Fibroblast of lung (primary cell): Measurements from ENCODE around the gene CACNA1S. TPM values are rescaled to one million over a fixed set of nuclear protein-coding genes. Genes with fewer than 3 reads are reported as not detected.

Experiments used
- DNase-seq, 2 donors: peaks; one replicate each; pipeline versions ENCODE4 v3.0.0 to v3.0.0-alpha.2; 2010; ENCODE audit warnings: low read depth in 2 of 2
- H2AFZ ChIP-seq: 2 replicates; pipeline ENCODE4 v1.5.1; 2012; ENCODE audit warnings: low read length, control low read depth, inconsistent platforms
- H3K27ac ChIP-seq: 2 replicates; pipeline ENCODE4 v1.5.1; 2011; ENCODE audit warnings: low read length, control low read depth; ENCODE audit not compliant: insufficient read depth
- H3K27me3 ChIP-seq: 2 replicates; pipeline ENCODE4 v1.5.1; 2011; ENCODE audit warnings: mild to moderate bottlenecking, low read length; ENCODE audit not compliant: control insufficient read depth, insufficient read depth
- H3K36me3 ChIP-seq: 2 replicates; pipeline ENCODE4 v1.5.1; 2011; ENCODE audit warnings: low read length; ENCODE audit not compliant: control insufficient read depth, insufficient read depth
- H3K4me1 ChIP-seq: 2 replicates; pipeline ENCODE4 v1.5.1; 2011; ENCODE audit warnings: low read length; ENCODE audit not compliant: control insufficient read depth, insufficient read depth; ENCODE audit errors: extremely low read depth
- H3K4me2 ChIP-seq: 2 replicates; pipeline ENCODE4 v1.5.1; 2011; ENCODE audit warnings: low read length, control low read depth; ENCODE audit not compliant: insufficient read depth; ENCODE audit errors: extremely low read depth
- H3K4me3 ChIP-seq, 4 experiments: fragments of 200-600 bp in 1 of 4; sonication (generic) in 1 of 4; replicated peaks in 1 of 4; 2 replicates each; pipeline ENCODE4 v1.5.1; 2011 to 2016; ENCODE audit warnings: low read length in 4 of 4, low read depth in 3 of 4, mild to moderate bottlenecking in 3 of 4, control low read depth in 2 of 4, inconsistent platforms in 1 of 4, mixed read lengths in 1 of 4; ENCODE audit not compliant: insufficient read depth in 1 of 4; ENCODE audit errors: control extremely low read depth in 1 of 4
- H3K79me2 ChIP-seq: 2 replicates; pipeline ENCODE4 v1.5.1; 2012; ENCODE audit warnings: mild to moderate bottlenecking, low read length, inconsistent platforms; ENCODE audit not compliant: control insufficient read depth, insufficient read depth
- H3K9ac ChIP-seq: 2 replicates; pipeline ENCODE4 v1.5.1; 2011; ENCODE audit warnings: mild to moderate bottlenecking, low read length, control low read depth; ENCODE audit not compliant: insufficient read depth
- H3K9me3 ChIP-seq: 2 replicates; pipeline ENCODE4 v1.5.1; 2012; ENCODE audit warnings: low read depth, low read length; ENCODE audit not compliant: control insufficient read depth, insufficient read depth
- H4K20me1 ChIP-seq: 2 replicates; pipeline ENCODE4 v1.5.1; 2011; ENCODE audit warnings: low read length; ENCODE audit not compliant: control insufficient read depth, insufficient read depth; ENCODE audit errors: extremely low read depth
- CTCF ChIP-seq, 2 donors: IDR thresholded peaks in 1 of 2; conservative IDR thresholded peaks in 1 of 2; 1 replicate in 1 of 2; 2 replicates in 1 of 2; pipeline ENCODE4 v1.5.1; 2011 to 2012; ENCODE audit warnings: low read length in 2 of 2, control low read depth in 1 of 2, inconsistent platforms in 1 of 2, low read depth in 1 of 2, mild to moderate bottlenecking in 1 of 2
- EZH2 ChIP-seq: IDR thresholded peaks from 2 replicates; pipeline ENCODE4 v1.5.1; 2012; ENCODE audit warnings: low read length, control low read depth, mild to moderate bottlenecking; ENCODE audit errors: missing control alignments
- polyA plus RNA-seq, 2 donors: library from polyadenylated mRNA; depleted of rRNA in 1 of 2; stranded (reverse) in 1 of 2; unstranded in 1 of 2; fragments of >200 nt; gene quantifications; 2 replicates each; pipeline ENCODE4 v1.2.1, GENCODE V29; 2011 to 2012; ENCODE audit warnings: missing spikeins in 1 of 2
- total RNA-seq: library from RNA; depleted of rRNA; stranded (reverse); fragments of >200 nt; gene quantifications from 2 replicates; pipeline ENCODE4 v1.2.1, GENCODE V29; 2014

Gene CACNA1S
- total and polyA plus RNA-seq, 2 donors (not counting 1 experiment from before 2014, with no cell fraction given) = not detected

- Histone ChIP-seq H3K27me3 (peaks cover 12% of the 10 kb centered on the region), H3K4me2 (no peak overlapping the region), H3K79me2 (no peaks in the 10 kb centered on the region), H3K27ac (no peak overlapping the region), H3K9me3 (no peaks in the 10 kb centered on the region), H4K20me1 (no peaks in the 10 kb centered on the region), H3K4me1 (no peaks in the 10 kb centered on the region), H3K9ac (no peak overlapping the region), H2AFZ (no peak overlapping the region), H3K36me3 (no peaks in the 10 kb centered on the region), H3K4me3 (no peak overlapping the region)
- no peak for DNase-seq
- TF ChIP-seq CTCF (conservative IDR thresholded peaks at IDR 0.05 in 1 of 2, IDR thresholded peaks at IDR 0.05 in 1 of 2; ENCODE audit: low read depth in 1 of 2, low read length in 2 of 2) = no peak
- no peak for TF ChIP-seq EZH2
Observed at GRCh38 chr1:201036188-201036842, 75.9 kb downstream of the CACNA1S start.

- no peak for DNase-seq
- Histone ChIP-seq H3K4me2 (no peak overlapping the region), H3K27ac (no peak overlapping the region), H3K9ac (no peak overlapping the region), H4K20me1 (no peaks in the 10 kb centered on the region), H3K4me1 (no peaks in the 10 kb centered on the region), H3K27me3 (peaks cover 12% of the 10 kb centered on the region), H3K4me3 (no peak overlapping the region), H3K79me2 (no peaks in the 10 kb centered on the region), H3K9me3 (no peaks in the 10 kb centered on the region), H2AFZ (no peak overlapping the region), H3K36me3 (no peaks in the 10 kb centered on the region)
- TF ChIP-seq EZH2 (no peak), CTCF (conservative IDR thresholded peaks at IDR 0.05 in 1 of 2, IDR thresholded peaks at IDR 0.05 in 1 of 2; ENCODE audit: low read depth in 1 of 2, low read length in 2 of 2) (no peak)
Observed at GRCh38 chr1:201034671-201035070, 77.6 kb downstream of the CACNA1S start.

DNA sequence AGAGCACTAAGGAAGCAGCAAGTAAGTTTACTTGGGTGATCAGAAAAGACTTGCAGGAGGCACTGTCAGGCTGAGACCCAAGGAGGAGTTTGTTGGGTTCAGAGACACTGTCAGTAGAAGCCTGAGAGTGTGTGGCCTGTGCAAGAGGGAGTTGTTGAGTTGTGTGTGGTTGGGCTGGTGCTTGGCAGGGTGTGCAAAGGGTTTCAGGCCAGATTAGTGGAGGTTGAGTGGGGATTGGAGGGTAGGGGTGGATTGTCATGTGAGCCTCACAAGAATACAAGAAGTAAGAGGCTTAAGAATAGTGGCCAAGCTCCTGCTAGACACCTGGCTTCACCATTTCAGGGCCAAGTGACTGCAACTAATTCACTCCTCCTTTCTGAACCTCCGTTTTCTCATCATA lies 79.8 kb downstream of the CACNA1S start:
- Histone ChIP-seq H3K9ac (no peak overlapping the region), H3K4me2 (no peak overlapping the region), H3K4me1 (no peaks in the 10 kb centered on the region), H3K36me3 (no peaks in the 10 kb centered on the region), H3K27ac (no peak overlapping the region), H2AFZ (no peak overlapping the region), H3K9me3 (no peaks in the 10 kb centered on the region), H4K20me1 (no peaks in the 10 kb centered on the region), H3K4me3 (no peak overlapping the region), H3K79me2 (no peaks in the 10 kb centered on the region), H3K27me3 (peaks cover 12% of the 10 kb centered on the region)
- DNase-seq = no peak
- TF ChIP-seq CTCF (conservative IDR thresholded peaks at IDR 0.05 in 1 of 2, IDR thresholded peaks at IDR 0.05 in 1 of 2; ENCODE audit: low read depth in 1 of 2, low read length in 2 of 2) = no peak
- TF ChIP-seq EZH2 = no peak
